ENCODE results near the gene GNRHR. TPM values are rescaled to one million over a fixed set of nuclear protein-coding genes. Genes with fewer than 3 reads are reported as not detected.
"Not testable (repeated sequence)": the region's sequence is repeated elsewhere in the genome, so short reads cannot be mapped to it uniquely, and the experiment has no call there.

GNRHR gene
- total and polyA plus RNA-seq, 8 donors, result not detected

DNA sequence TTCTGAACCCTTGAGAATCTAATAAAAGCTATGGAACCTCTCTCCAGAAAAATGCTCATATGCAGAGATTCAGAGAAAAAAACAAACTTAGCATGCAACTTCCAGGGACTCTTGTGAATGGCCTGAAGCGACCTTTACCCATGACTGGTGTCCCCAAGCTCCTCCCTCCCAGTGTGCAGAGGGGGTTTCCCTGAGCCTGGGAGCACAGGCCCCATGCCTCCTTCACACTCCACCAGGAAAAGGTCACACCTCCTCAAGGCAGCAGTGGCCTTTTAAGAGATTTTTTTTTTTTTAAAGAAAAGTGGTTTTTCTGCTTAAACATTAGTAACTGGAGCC is 40.0 kb downstream of the GNRHR start:
- no peak for DNase-seq
- Histone ChIP-seq H3K9me3 (no peaks in the 10 kb centered on the region), H3K27me3 (no peaks in the 10 kb centered on the region), H3K27ac (no peak overlapping the region), H3K4me1 (no peaks in the 10 kb centered on the region), H3K4me3 (no peak overlapping the region), H3K36me3 (peaks cover 0 to 5% (median 0%) of the 10 kb centered on the region in 3 donors)
- FAIRE-seq, result no peak
- intact Hi-C loops (cut with DNase I), result no loop called here
- TF ChIP-seq, protein P1, sequence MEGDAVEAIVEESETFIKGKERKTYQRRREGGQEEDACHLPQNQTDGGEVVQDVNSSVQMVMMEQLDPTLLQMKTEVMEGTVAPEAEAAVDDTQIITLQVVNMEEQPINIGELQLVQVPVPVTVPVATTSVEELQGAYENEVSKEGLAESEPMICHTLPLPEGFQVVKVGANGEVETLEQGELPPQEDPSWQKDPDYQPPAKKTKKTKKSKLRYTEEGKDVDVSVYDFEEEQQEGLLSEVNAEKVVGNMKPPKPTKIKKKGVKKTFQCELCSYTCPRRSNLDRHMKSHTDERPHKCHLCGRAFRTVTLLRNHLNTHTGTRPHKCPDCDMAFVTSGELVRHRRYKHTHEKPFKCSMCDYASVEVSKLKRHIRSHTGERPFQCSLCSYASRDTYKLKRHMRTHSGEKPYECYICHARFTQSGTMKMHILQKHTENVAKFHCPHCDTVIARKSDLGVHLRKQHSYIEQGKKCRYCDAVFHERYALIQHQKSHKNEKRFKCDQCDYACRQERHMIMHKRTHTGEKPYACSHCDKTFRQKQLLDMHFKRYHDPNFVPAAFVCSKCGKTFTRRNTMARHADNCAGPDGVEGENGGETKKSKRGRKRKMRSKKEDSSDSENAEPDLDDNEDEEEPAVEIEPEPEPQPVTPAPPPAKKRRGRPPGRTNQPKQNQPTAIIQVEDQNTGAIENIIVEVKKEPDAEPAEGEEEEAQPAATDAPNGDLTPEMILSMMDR (IDR thresholded peaks at IDR 0.05), result no peak
- ATAC-seq, result peak in 1 of 4 donors; percentile 44
- WGBS, 2 donors, result 96 to 98% methylated on average over 1 of the region's 1 CpG

- intact Hi-C loops (cut with DNase I), result no loop called here
- Histone ChIP-seq H3K9me3 (no peaks in the 10 kb centered on the region), H3K36me3 (peaks cover 0 to 5% (median 0%) of the 10 kb centered on the region in 3 donors), H3K27ac (no peak overlapping the region), H3K27me3 (no peaks in the 10 kb centered on the region), H3K4me3 (no peak overlapping the region), H3K4me1 (no peaks in the 10 kb centered on the region)
- 65 to 71% methylated on average over 12 of the region's 12 CpGs for WGBS, 2 donors
- ATAC-seq (peak in 1 of 4 donors; percentile 35), FAIRE-seq (no peak), DNase-seq (no peak)
- TF ChIP-seq, protein P1 (IDR thresholded peaks at IDR 0.05), result no peak
These were observed 40.5 kb downstream of the GNRHR start for GRCh38 chr4:67713529-67714247.

- no peaks in the 10 kb centered on the region for H3K27me3 ChIP-seq
- TF ChIP-seq, protein P1 (IDR thresholded peaks at IDR 0.05), result no peak
- intact Hi-C loops (cut with DNase I), result no loop called here
- 77 to 80% methylated on average over 7 of the region's 7 CpGs for WGBS, 2 donors
- H3K27ac ChIP-seq, result no peak overlapping the region
- no peak for DNase-seq
- H3K4me3 ChIP-seq, result no peak overlapping the region
- H3K4me1 ChIP-seq, result no peaks in the 10 kb centered on the region
- no peaks in the 10 kb centered on the region for H3K9me3 ChIP-seq
- H3K36me3 ChIP-seq, result peaks cover 0 to 5% (median 0%) of the 10 kb centered on the region in 3 donors
- no peak for FAIRE-seq
- no peak for ATAC-seq
These were observed 41.3 kb downstream of the GNRHR start for GRCh38 chr4:67712650-67713528.

GRCh38 chr4:67712000-67712625 is 42.1 kb downstream of the GNRHR start:
- intact Hi-C loops (cut with DNase I), result no loop called here
- 87 to 88% methylated on average over 3 of the region's 3 CpGs for WGBS, 2 donors
- TF ChIP-seq, protein P1 (IDR thresholded peaks at IDR 0.05), result no peak

GRCh38 chr4:67706682-67707081 is 47.5 kb downstream of the GNRHR start:
- ATAC-seq; FAIRE-seq; H3K27me3 ChIP-seq; H3K4me1 ChIP-seq; H3K27ac ChIP-seq; intact Hi-C loops (cut with DNase I); H3K9me3 ChIP-seq; DNase-seq; H3K36me3 ChIP-seq; H3K4me3 ChIP-seq: not testable (repeated sequence)
- WGBS, 2 donors, result 94 to 97% methylated on average over 3 of the region's 3 CpGs

More at GRCh38 chr4:67712000-67712625, 42.1 kb downstream of the GNRHR start:
- FAIRE-seq, result no peak
- peaks cover 0 to 2% (median 0%) of the 10 kb centered on the region in 3 donors for H3K36me3 ChIP-seq
- H3K4me3 ChIP-seq, result no peak overlapping the region
- no peak for DNase-seq
- H3K27me3 ChIP-seq, result no peaks in the 10 kb centered on the region
- no peaks in the 10 kb centered on the region for H3K4me1 ChIP-seq
- no peak for ATAC-seq
- no peak overlapping the region for H3K27ac ChIP-seq
- no peaks in the 10 kb centered on the region for H3K9me3 ChIP-seq
